ENCODE data around the gene STK32A.

DNA sequence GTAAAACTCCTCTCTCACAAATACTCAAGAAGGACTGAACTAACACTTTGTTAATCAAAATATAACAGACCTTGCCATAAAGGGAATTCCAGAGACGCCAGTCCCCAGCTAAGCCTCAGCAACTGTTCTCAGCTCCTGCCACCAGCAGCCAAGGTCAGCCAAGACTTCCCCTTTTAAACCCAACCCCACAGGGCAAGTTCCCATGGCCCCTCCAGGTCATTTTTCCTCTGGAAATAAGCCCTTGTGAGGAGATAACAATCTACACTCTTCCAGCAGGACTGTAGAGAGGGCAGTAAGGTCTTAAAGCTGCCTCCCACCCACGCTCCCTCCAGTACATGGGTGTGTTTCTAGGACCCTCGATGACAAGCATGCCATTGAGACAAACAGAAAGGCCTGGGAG lies 196.8 kb downstream of the STK32A start:
- TF ChIP-seq, protein P1, sequence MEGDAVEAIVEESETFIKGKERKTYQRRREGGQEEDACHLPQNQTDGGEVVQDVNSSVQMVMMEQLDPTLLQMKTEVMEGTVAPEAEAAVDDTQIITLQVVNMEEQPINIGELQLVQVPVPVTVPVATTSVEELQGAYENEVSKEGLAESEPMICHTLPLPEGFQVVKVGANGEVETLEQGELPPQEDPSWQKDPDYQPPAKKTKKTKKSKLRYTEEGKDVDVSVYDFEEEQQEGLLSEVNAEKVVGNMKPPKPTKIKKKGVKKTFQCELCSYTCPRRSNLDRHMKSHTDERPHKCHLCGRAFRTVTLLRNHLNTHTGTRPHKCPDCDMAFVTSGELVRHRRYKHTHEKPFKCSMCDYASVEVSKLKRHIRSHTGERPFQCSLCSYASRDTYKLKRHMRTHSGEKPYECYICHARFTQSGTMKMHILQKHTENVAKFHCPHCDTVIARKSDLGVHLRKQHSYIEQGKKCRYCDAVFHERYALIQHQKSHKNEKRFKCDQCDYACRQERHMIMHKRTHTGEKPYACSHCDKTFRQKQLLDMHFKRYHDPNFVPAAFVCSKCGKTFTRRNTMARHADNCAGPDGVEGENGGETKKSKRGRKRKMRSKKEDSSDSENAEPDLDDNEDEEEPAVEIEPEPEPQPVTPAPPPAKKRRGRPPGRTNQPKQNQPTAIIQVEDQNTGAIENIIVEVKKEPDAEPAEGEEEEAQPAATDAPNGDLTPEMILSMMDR (optimal IDR thresholded peaks at IDR 0.05 in 1 of 3, IDR thresholded peaks at IDR 0.05 in 1 of 3, conservative IDR thresholded peaks at IDR 0.05 in 1 of 3; ENCODE audit: extremely low read depth in 1 of 3, insufficient read depth in 2 of 3, low read length in 3 of 3) = no peak
- TF ChIP-seq EZH2 (IDR thresholded peaks at IDR 0.05; ENCODE audit: low read length) = no peak

Data from keratinocyte (primary cell).